ENCODE results near the gene PWWP2B.
"Not testable (repeated sequence)": the region's sequence is repeated elsewhere in the genome, so short reads cannot be mapped to it uniquely, and the experiment has no call there.

The PWWP2B gene

DNA sequence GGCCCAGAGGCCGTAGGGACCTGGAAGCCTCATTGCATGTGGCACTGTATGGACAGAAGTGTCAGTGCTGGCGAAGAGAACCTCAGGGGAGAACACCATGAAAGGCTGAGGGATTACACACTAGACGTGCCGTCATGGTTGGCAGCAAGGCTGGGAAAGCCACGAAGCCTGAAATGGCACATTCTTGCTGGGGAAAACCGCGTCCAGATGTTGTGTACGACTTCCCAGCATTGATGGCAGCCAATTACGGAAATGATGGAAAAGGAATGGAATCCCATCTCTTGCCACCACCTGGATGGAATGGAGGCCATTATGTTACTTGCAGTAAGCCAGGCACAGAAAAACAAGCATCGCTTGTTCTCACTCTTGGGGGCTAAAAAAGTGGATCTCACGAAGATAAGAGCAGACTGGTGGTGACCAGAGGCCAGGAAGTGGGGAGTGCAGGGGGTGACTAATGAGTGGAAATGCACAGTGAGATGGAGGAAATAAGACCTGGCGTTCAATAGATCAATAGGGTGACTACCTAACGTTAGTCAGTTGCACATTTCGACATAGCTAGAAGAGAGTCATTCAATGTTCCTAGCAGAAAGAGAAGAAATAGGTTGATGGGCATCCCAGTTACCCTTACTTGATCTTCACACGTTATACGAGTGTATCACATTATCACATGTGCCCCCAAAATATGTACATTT lies 14.6 kb upstream of the PWWP2B start:
- no peak for DNase-seq

DNA sequence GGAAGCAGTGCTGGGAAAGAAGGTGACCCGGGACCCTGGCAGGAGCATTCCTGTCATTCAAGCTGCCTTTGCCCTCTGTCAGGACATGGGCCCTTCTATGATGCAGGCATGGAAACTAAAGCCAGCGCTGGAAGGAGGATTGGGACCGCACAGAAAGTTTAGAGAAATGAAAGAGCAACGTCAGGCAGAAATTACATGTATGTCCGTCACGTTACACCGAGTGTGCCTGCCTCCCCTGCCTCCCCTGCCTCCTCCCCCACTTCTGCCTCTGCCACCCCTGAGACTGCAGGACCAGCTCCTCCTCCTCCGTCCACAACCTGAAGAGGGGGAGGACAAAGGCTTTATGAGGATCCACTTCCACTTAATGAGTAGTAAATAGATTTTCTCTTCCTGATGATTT lies 13.9 kb upstream of the PWWP2B start:
- no peak for DNase-seq

DNA sequence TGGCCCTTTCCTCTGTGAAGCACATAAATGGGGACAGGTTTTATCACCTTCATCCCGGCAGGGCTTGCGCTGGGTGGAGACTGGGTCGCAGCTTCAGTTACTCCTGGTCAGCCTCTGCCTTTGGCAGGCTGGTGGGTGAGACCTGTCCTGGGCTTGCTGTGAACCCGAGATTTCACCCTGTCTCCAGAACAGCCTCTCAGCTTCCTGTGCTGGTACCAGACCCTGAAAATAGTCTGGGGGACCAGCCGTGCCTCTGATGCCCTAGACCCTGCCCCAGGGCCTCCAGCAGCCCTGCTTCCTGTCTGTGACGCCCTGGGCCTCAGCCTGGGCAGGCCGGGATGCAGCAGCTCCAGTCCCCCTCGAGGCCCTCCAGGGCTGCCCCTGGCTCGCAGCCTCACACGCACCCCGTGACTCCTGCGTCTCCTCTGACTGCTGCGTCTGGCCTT lies 13.2 kb upstream of the PWWP2B start:
- DNase-seq, result no peak

DNA sequence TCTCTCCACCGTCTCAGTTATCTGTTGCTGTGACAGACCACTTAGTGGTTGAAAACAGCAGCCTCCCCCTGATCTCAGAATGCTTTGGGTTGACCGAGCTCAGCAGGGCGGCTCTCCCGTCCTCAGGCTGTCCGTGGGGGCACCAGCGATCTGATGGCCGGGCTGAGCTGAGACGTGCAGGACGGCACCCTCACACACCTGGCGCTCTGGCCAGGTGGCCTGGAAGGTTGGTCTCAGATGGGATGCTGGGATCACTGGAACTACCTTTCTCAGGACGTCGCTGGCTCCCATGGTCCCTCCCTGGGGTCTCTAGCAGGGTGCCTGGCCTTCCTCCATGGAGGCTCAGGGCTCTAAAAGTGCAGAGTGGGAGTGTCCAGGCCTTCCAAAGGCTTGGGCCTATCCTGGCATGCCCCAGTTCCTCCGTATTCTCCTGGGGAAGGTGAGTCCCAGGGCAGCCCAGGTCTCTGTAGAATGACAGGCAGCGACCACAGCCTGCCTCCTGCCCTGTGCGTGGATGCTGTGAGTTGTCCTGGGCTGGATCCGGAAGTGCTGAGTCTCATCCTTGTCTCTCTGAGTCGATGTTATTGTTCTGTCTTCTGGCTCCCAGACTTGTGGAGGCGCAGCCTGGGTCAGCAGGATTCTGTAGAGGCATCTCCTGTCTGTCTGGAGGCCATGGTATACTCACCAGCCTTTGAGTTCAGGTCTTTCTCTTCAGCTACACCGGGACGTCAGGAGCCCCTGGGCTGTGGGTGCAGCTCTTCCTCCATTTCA lies 12.2 kb upstream of the PWWP2B start:
- DNase-seq, result no peak

- DNase-seq, result no peak
These were observed 11.7 kb upstream of the PWWP2B start for GRCh38 chr10:132385389-132385667.

GRCh38 chr10:132385721-132386418 lies 11.1 kb upstream of the PWWP2B start:
- no peak for DNase-seq

DNA sequence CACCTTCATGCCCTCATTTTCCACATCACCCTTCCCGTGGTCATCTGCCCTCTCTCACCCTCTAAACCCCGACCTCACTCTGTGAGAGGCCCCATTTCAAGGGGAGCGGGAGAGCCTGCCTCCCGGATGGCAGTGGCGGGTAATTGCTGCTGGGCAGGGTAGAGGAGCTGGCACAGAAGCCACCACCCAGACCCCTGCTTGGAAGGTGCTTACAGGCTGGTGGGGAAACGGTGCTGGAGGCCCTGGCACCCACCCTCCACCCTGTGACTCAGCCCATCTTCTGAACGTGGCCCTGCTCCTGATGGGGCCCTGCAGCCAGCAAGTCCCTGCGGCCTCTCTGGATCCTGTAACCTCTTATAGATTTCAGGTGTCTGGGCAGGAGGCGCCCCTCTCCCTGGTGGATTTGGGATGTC lies 10.6 kb upstream of the PWWP2B start:
- DNase-seq, result no peak

- DNase-seq, result not testable (repeated sequence)
These were observed 10.1 kb upstream of the PWWP2B start for GRCh38 chr10:132386896-132387295.

GRCh38 chr10:132387764-132388210 lies 9.2 kb upstream of the PWWP2B start:
- no peak for DNase-seq

GRCh38 chr10:132388891-132389432 lies 8.0 kb upstream of the PWWP2B start:
- no peak for DNase-seq

DNA sequence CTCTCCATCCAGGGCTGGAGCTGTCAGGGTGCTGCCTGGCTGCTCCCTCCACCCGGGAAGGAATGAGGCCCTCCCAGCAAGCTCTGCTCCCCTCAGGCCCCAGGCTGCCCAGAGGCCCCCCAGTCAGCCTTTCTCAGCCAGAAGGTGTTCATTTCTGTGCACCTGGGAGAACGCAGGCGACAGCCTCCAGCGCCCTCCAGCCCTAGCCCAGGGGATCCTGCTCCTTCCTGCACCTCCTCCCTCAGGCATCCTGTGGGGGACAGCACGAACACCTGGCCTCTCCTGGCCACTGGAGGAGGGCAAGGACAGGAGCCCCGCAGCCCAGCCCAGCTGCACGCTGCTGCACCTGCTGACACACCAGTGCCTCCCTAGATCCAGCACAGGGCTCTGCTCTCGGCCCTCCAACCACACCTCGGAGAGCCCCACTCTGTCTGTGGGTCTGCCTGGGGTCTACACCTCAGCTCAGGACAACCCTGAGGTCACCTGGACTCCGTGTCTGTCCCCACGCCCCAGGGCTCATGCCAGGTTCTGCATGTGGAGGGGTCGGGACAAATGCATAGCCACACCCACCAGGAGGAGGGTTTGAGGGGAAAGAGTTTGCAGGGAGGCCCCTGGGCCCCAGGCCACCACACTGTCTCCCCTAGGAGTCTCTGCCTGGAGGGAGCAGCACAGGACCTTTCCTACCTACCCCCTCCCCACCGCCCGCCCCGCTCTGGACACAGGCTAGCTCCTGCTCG lies 7.4 kb upstream of the PWWP2B start:
- DNase-seq, result no peak

DNA sequence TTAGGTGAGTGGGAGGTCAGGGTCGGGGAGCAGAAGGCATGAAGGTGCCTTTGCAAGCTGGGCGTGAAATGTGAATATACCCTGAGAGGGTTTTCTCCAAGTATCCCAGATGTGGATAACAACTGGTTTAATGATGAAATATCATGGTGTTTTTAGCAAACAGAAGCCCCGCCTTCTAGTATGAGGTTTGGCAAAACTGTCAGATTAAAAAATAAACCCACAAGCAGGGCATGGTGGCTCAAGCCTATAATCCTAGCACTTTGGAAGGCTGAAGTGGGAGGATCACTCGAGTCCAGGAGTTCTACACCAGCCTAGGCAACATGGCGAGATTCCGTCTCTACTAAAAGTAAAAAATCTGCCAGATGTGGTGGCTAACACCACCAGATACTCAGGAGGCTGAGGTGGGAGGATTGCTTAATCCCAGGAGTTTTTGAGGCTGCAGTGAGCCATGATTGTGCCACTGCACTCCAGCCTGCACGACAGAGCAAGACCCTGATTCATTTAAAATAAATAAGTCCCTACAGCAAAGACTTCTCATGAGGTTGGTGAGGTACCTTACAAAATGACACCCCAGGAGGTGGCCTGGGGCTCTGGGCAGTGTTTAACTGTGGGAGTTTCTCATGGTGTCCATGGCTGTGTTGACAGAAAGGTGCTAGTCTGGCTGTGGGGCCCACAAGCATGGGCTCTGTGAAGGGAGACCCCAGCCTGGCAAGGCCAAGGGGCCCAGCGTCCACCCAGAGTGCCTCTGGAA lies 6.7 kb upstream of the PWWP2B start:
- no peak for DNase-seq

DNA sequence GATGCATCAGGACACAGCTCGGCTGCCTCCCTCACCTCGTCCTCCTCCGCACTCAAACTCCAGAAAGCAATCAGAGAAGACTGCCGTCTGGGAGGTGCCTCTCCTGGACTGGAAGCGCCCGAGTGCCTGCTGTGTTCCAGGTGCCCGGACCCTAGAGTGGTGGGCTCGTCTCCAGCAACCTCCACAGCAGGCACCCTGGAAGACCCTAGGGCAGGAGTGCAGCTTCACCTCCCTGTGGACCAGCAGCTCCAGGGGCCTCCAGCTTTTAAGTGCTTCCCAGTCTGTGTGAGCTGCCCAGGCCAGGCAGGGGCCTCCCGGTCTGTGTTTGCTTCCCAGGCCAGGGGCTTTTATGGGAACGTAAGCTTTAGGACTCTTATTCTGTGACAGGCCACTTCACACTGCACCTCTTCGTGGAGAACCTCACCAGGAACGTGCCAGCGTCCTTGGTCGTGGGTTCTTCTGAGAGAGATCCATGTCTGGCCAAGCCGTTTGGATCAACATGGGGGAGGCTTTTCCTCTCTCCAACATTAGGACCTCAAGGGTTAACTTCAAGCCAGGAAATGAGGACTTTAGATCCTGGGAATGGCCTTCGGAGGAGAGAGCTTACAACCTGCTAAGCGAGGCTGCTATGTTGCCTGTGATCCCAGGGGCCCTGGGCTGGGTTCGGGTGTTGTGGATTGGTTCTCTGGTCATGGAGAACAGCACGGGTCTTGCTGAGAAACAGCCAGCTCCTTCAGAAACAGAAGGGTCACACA lies 5.9 kb upstream of the PWWP2B start:
- DNase-seq, result no peak

DNA sequence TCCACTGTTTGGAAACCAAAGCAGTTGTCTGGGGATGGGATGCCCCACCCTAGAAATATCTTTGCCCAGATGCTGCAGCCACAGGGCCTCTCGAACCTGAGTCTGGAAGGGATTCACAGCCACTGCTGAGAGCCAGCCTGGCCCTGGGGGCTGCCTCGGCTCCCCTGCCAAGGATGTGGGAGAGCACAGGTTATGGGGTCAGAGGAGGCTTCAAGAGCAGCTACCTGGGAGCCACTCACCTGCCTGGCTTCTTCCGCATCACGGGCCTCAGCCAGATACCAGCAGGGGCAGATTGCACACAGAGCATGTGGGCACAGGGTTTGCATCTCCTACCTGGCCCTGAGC lies 5.4 kb upstream of the PWWP2B start:
- no peak for DNase-seq

- no peak for DNase-seq
These were observed 4.7 kb upstream of the PWWP2B start for GRCh38 chr10:132392184-132392800.

- DNase-seq, result no peak
These were observed 3.9 kb upstream of the PWWP2B start for GRCh38 chr10:132392811-132393694.

DNA sequence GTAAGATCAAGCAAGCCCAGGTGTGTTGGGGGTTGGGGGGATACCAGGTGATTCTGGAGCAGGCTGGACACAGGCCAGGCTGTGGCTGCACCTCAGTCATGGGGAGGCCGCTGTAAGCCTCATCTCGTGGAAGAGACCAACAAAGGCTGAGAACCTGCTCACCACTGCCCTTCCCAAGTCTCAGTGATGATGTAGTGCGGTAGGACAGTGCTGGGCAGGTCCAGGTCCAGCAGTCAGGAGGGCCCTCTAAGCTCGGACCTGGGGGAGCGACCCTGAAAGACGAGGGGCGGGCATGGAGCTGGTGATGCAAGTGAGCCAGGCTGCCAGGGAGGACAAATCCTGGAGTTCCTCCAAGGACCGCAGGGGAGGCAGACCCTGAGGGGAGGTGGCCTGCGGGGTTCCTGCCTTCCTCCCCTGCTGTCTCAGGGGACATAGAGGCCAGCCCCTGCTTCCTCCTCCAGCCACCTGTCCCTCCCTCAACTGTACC lies 3.3 kb upstream of the PWWP2B start:
- no peak for DNase-seq

- no peak for DNase-seq
These were observed 2.7 kb upstream of the PWWP2B start for GRCh38 chr10:132394201-132394811.

DNA sequence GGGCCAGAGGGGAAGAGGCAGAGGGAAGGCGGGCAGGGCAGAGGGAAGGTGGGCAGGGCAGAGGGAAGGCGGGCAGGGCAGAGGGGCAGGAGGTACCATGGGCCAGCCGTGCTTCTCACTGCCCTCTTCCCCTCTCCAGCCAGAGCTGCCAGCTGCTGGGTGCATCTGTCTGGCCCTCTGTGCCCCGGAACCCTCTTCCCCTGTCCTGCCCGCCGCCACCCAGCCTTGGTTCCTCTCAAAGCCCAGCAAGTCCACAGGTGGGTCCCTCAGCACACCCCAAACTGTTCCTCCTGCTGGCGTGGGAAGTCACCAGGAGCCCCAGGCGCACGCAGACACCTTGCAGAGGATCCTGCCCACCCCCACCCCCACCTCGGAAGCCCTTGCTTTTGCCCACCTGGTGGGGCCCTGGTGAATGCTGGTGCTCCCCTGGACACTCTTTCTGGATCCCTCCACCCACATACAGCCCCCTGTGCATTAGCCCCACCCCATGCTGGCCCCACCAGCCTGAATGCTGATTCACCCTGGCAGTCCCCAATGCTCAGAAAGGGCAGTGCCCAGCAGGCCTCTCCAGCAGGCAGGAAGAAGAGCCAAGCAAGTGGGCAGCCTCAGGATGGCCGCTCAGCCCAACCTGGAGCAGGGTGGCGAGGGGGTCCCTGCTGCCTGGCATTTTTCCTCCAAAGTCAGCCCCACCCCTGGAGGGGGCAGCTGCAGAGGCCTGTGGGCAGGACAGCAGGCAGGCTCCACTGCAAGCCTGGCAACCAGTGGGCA lies 1.9 kb upstream of the PWWP2B start:
- no peak for DNase-seq
